ENCODE results near the gene SORBS1. TPM values are rescaled to one million over a fixed set of nuclear protein-coding genes. Genes with fewer than 3 reads are reported as not detected.
A peak's percentile ranks its signal among the peaks of the same experiment; 100 is the strongest.

SORBS1 gene
- total RNA-seq, 1 donor from 2014 or later, result 30.7 TPM

DNA sequence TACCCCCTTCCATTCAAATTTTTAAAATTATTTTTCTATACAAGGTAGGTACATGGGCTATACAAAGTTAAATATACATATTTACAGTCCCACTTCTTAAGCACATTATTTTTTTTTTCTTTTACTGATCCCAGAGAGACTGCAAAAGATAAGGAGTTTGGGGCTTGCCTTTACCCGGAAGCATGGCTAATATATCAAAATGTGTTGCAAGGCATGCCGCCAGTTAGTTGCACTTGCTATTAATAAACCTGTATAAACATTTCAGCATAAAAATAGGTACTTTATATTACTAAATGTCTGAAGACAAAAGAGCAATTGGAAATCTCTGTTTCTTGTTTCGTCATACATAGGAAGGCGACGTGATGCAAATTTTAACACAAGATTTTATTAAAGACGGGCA lies 248.9 kb downstream of the SORBS1 start:
- H3K9me3 Mint-ChIP-seq (ENCODE audit: low read depth), result no peaks in the 10 kb centered on the region
- no peak for DNase-seq (ENCODE audit: low spot score, unreplicated experiment)
- no peaks in the 10 kb centered on the region for H3K27me3 Mint-ChIP-seq
- TF ChIP-seq, protein P1, sequence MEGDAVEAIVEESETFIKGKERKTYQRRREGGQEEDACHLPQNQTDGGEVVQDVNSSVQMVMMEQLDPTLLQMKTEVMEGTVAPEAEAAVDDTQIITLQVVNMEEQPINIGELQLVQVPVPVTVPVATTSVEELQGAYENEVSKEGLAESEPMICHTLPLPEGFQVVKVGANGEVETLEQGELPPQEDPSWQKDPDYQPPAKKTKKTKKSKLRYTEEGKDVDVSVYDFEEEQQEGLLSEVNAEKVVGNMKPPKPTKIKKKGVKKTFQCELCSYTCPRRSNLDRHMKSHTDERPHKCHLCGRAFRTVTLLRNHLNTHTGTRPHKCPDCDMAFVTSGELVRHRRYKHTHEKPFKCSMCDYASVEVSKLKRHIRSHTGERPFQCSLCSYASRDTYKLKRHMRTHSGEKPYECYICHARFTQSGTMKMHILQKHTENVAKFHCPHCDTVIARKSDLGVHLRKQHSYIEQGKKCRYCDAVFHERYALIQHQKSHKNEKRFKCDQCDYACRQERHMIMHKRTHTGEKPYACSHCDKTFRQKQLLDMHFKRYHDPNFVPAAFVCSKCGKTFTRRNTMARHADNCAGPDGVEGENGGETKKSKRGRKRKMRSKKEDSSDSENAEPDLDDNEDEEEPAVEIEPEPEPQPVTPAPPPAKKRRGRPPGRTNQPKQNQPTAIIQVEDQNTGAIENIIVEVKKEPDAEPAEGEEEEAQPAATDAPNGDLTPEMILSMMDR (IDR thresholded peaks at IDR 0.05; ENCODE audit: unreplicated experiment), result no peak
- H3K4me3 Mint-ChIP-seq (ENCODE audit: low read depth), result no peak overlapping the region
- no peak overlapping the region for H3K27ac Mint-ChIP-seq
- H3K4me1 Mint-ChIP-seq (ENCODE audit: low read depth), result peaks cover 42% of the 10 kb centered on the region
- H3K36me3 Mint-ChIP-seq (ENCODE audit: insufficient read depth), result no peaks in the 10 kb centered on the region

DNA sequence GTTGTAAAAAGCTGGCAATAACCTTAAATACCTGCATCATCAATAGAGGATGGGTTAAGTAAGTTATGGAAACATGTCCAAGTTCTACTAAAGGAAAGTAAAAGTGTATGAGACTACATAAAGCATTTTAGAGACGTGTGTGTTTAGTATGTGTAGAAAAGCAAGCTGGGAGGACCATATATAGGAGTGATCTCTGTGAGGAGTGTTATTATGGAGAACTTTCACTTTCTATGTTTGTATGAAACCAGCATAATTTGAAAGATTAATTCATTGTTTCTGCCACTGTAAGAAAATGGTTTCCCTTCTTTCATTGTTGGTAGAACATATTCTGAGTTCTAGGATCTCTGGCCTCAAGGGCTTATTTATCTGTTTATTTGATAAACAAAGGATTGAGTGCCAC lies 251.2 kb downstream of the SORBS1 start:
- H3K9me3 Mint-ChIP-seq (ENCODE audit: low read depth), result no peaks in the 10 kb centered on the region
- H3K36me3 Mint-ChIP-seq (ENCODE audit: insufficient read depth), result no peaks in the 10 kb centered on the region
- H3K27me3 Mint-ChIP-seq, result no peaks in the 10 kb centered on the region
- DNase-seq (ENCODE audit: low spot score, unreplicated experiment), result no peak
- peaks cover 43% of the 10 kb centered on the region for H3K4me1 Mint-ChIP-seq (ENCODE audit: low read depth)
- H3K27ac Mint-ChIP-seq, result no peak overlapping the region
- H3K4me3 Mint-ChIP-seq (ENCODE audit: low read depth), result no peak overlapping the region
- TF ChIP-seq, protein P1 (IDR thresholded peaks at IDR 0.05; ENCODE audit: unreplicated experiment), result no peak

DNA sequence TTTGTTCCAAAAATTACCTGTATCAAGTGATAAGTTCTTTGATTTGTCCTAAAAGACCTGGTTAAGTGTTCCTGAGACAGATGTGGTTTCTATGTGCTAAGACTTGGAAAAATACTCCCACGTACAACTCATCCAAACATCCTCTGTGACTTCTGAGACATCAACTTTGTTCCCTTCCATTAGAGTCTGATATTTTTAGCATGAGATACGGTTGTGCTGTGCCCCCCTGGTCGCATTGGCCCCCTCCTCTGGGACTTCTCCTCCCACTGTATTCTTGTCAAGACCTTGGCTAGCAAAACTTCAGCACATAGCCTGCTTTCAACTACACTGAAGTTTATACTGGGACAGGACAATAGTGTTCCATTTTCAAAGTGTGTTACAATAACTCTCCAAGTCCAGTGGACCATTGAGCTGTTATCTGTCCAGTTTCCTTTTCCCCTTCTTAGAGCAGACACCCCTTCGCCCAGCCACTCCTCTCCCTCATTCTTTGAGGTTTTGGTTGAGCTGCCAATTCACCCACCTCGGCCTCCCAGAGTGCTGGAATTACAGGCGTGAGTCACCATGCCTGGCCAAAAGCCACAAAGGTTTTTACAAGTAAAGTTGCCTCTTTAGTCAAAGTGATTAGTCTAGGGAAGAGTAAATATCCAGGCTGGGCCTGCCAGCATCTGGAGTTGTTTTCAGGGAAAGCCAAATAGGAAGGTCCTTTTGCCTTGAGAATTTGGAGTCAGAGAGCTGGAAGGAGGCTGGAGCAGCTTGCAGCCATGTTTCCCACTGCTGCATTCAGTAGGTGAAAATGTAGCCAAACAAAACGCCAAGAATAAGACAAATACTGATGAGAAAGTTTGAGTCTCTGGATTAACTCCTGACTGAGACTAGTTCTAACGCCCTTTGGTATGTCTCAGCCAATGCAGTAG lies 252.5 kb downstream of the SORBS1 start:
- Mint-ChIP-seq H3K36me3 (ENCODE audit: insufficient read depth) (no peaks in the 10 kb centered on the region), H3K27ac (peak overlapping the region; percentile 21), H3K27me3 (no peaks in the 10 kb centered on the region), H3K9me3 (ENCODE audit: low read depth) (no peaks in the 10 kb centered on the region), H3K4me1 (ENCODE audit: low read depth) (peaks cover 31% of the 10 kb centered on the region), H3K4me3 (ENCODE audit: low read depth) (no peak overlapping the region)
- DNase-seq (ENCODE audit: low spot score, unreplicated experiment), result no peak
- TF ChIP-seq, protein P1 (IDR thresholded peaks at IDR 0.05; ENCODE audit: unreplicated experiment), result no peak

DNA sequence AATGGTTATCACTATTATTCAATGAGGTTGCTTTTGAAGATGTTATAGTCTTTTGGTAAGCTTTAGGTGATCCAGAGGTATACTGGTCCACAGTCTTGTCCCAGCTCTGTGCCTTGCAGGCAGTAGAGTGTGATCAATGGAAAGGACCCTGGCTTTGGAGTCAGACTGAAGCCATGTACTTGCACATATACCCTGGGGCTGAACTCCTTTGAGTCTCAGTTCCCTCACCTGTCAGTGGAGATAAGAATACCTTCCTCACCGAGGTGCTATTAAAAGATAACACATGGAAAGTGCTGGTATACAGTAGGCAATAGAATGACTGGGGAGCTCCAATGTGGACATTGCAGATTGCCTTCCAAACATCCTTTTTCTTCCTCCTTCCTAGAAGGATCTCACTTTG lies 254.3 kb downstream of the SORBS1 start:
- TF ChIP-seq, protein P1 (IDR thresholded peaks at IDR 0.05; ENCODE audit: unreplicated experiment), result no peak
- DNase-seq (ENCODE audit: low spot score, unreplicated experiment), result no peak
- Mint-ChIP-seq H3K9me3 (ENCODE audit: low read depth) (no peaks in the 10 kb centered on the region), H3K27me3 (no peaks in the 10 kb centered on the region), H3K36me3 (ENCODE audit: insufficient read depth) (no peaks in the 10 kb centered on the region), H3K4me3 (ENCODE audit: low read depth) (no peak overlapping the region), H3K4me1 (ENCODE audit: low read depth) (peaks cover 15% of the 10 kb centered on the region), H3K27ac (no peak overlapping the region)

DNA sequence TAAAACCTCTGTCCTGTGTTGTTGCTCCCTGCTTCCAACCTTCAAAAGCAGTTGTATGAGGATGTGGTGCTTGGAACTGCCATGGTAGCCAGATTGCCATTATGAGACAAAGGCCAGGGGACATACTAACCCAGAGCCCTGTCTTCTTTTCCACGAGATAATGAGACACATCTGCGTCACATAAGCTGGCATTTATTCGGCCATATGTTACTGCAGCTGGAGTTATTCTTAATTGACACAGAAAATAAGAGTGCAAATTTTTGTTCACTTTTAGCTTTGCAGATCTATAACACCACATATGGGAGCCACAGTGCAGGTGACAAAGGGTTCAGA lies 254.9 kb downstream of the SORBS1 start:
- no peak overlapping the region for H3K27ac Mint-ChIP-seq
- peaks cover 13% of the 10 kb centered on the region for H3K4me1 Mint-ChIP-seq (ENCODE audit: low read depth)
- H3K36me3 Mint-ChIP-seq (ENCODE audit: insufficient read depth), result no peaks in the 10 kb centered on the region
- H3K9me3 Mint-ChIP-seq (ENCODE audit: low read depth), result no peaks in the 10 kb centered on the region
- no peak for DNase-seq (ENCODE audit: low spot score, unreplicated experiment)
- no peak overlapping the region for H3K4me3 Mint-ChIP-seq (ENCODE audit: low read depth)
- H3K27me3 Mint-ChIP-seq, result no peaks in the 10 kb centered on the region
- TF ChIP-seq, protein P1 (IDR thresholded peaks at IDR 0.05; ENCODE audit: unreplicated experiment), result no peak

Measured in progenitor cell of endocrine pancreas (in vitro differentiated cells).